K562 (cell line): ENCODE results near the gene SPTBN4.

Experiments used
- CREB5 ChIP-seq: fragments of 250-450 bp; sonication (Bioruptor Pico); IDR thresholded peaks from 2 replicates; pipeline ENCODE4 v1.5.0; 2020; ENCODE audit warnings: mild to moderate bottlenecking
- CTCF ChIP-seq, 3 experiments: IDR thresholded peaks in 2 of 3; conservative IDR thresholded peaks in 1 of 3; 2 replicates each; pipeline ENCODE4 v1.5.1; 2011 to 2012; ENCODE audit warnings: low read length in 3 of 3, mild to moderate bottlenecking in 3 of 3, control low read depth in 2 of 3, improper control_type of control experiment in 1 of 3, inconsistent platforms in 1 of 3, low read depth in 1 of 3, mixed read lengths in 1 of 3, moderate library complexity in 1 of 3; ENCODE audit not compliant: insufficient read depth in 2 of 3
- GTF3C2 ChIP-seq: IDR thresholded peaks from 3 replicates; pipeline ENCODE4 v1.6.1; 2011; ENCODE audit warnings: borderline replicate concordance, mild to moderate bottlenecking, moderate library complexity; ENCODE audit not compliant: insufficient read length; ENCODE audit errors: extremely low read depth
- TEAD1 ChIP-seq, 2 experiments: fragments of 450-650 bp in 1 of 2; sonication (generic) in 1 of 2; formaldehyde crosslinking; IDR thresholded peaks; 2 replicates each; pipeline versions ENCODE4 v1.4.0 to v1.8.0; 2020 to 2022; ENCODE audit warnings: mild to moderate bottlenecking in 2 of 2, missing genetic modification reagents in 1 of 2
- ZBTB43 ChIP-seq: sonication (generic); formaldehyde crosslinking; IDR thresholded peaks from 2 replicates; pipeline ENCODE4 v1.8.0; 2023; ENCODE audit warnings: mild to moderate bottlenecking, missing genetic modification reagents
- ZFP1 ChIP-seq: fragments of 450-650 bp; formaldehyde crosslinking; IDR thresholded peaks from 2 replicates; pipeline ENCODE4 v1.4.0; 2020; ENCODE audit warnings: mild to moderate bottlenecking, mixed read lengths

GRCh38 chr19:40457048-40457447 is 9.8 kb upstream of the SPTBN4 start:
- TF ChIP-seq CTCF (IDR thresholded peaks at IDR 0.05 in 2 of 3, conservative IDR thresholded peaks at IDR 0.05 in 1 of 3; ENCODE audit: insufficient read depth in 2 of 3, low read depth in 1 of 3, low read length in 3 of 3), result no peak
- no peak for TF ChIP-seq GTF3C2
- TF ChIP-seq CREB5 (CRISPR knock-in tag), result no peak
- TF ChIP-seq ZBTB43, result no peak
- no peak for TF ChIP-seq TEAD1 (CRISPR knock-in tag; IDR thresholded peaks at IDR 0.05)
- TF ChIP-seq ZFP1, result no peak
